OCI-LY7 (cell line): ENCODE data around the gene FMN1. TPM values are rescaled to one million over a fixed set of nuclear protein-coding genes. Genes with fewer than 3 reads are reported as not detected.

Experiments used
- BruUV-seq: library from RNA; stranded (reverse); fragments of 400-500 nt; replicated peaks from 2 replicates; lab custom pipeline; 2021; lab: Mats Ljungman, UMichigan
- CTCF ChIA-PET: fragments of 300-600 bp; sonication (Branson Sonifier 250); formaldehyde crosslinking; loops from one replicate; lab custom pipeline; 2022; ENCODE audit warnings: antibody characterized with exemption; ENCODE audit not compliant: unreplicated experiment; lab: Charles Lee
- POLR2A ChIA-PET: fragments of 300-600 bp; sonication (Branson Sonifier 250); formaldehyde crosslinking; loops from one replicate; lab custom pipeline; 2022; ENCODE audit warnings: antibody characterized with exemption; lab: Charles Lee
- DNase-seq: peaks from one replicate; pipeline ENCODE4 v3.0.0-alpha.2; 2015; ENCODE audit warnings: low spot score
- H2AFZ ChIP-seq: fragments of 200-600 bp; sonication (generic), shearing (Covaris generic); 2 replicates; pipeline ENCODE4 v1.6.1; 2014; ENCODE audit warnings: mild to moderate bottlenecking, antibody characterized with exemption, low read length, moderate library complexity
- H3K27ac ChIP-seq: fragments of 200-600 bp; sonication (generic); 2 replicates; pipeline ENCODE4 v1.5.1; 2014; ENCODE audit warnings: mixed run types, low read depth, mild to moderate bottlenecking, moderate library complexity, low read length, inconsistent platforms; ENCODE audit not compliant: poor library complexity, severe bottlenecking
- H3K36me3 ChIP-seq: fragments of 200-600 bp; sonication (generic); 2 replicates; pipeline ENCODE4 v1.6.1; 2014; ENCODE audit warnings: mild to moderate bottlenecking, antibody characterized with exemption, low read length, moderate library complexity, mixed read lengths; ENCODE audit not compliant: insufficient read depth
- H3K4me1 ChIP-seq: fragments of 200-600 bp; sonication (generic); 2 replicates; pipeline ENCODE4 v1.5.1; 2014; ENCODE audit warnings: mild to moderate bottlenecking, low read length; ENCODE audit not compliant: insufficient read depth, poor library complexity, severe bottlenecking
- H3K4me2 ChIP-seq: fragments of 200-600 bp; sonication (generic); 2 replicates; pipeline ENCODE4 v1.6.1; 2014; ENCODE audit warnings: mild to moderate bottlenecking, low read length
- H3K4me3 ChIP-seq: fragments of 200-600 bp; sonication (generic); 2 replicates; pipeline ENCODE4 v1.5.1; 2014; ENCODE audit warnings: mild to moderate bottlenecking, low read depth, low read length; ENCODE audit not compliant: poor library complexity, severe bottlenecking
- H3K79me2 ChIP-seq: fragments of 200-600 bp; sonication (generic); 2 replicates; pipeline ENCODE4 v1.6.1; 2016; ENCODE audit warnings: low read depth, mild to moderate bottlenecking, low read length, moderate library complexity, mixed read lengths; ENCODE audit not compliant: insufficient read depth
- H3K9me2 ChIP-seq: fragments of 200-600 bp; sonication (generic); 2 replicates; pipeline ENCODE4 v1.6.1; 2016; ENCODE audit warnings: mild to moderate bottlenecking, low read length, mixed read lengths; ENCODE audit not compliant: insufficient read depth
- H3K9me3 ChIP-seq: fragments of 200-600 bp; sonication (generic); 2 replicates; pipeline ENCODE4 v1.6.1; 2014; ENCODE audit warnings: mild to moderate bottlenecking, mixed run types, low read length, mixed read lengths
- H4K20me1 ChIP-seq: fragments of 200-600 bp; sonication (generic); 2 replicates; pipeline ENCODE4 v1.6.1; 2014; ENCODE audit warnings: mild to moderate bottlenecking, antibody characterized with exemption, low read length, moderate library complexity, mixed read lengths; ENCODE audit not compliant: insufficient read depth
- EZH2phosphoT487 ChIP-seq: fragments of 200-600 bp; sonication (generic); IDR thresholded peaks from 2 replicates; pipeline ENCODE4 v1.6.1; 2018; ENCODE audit warnings: low read depth, borderline replicate concordance, mild to moderate bottlenecking, mixed run types, antibody characterized with exemption, low read length, moderate library complexity, mixed read lengths
- intact Hi-C: fragments of 100-400 bp; cut with micrococcal nuclease; formaldehyde crosslinking; loops from one replicate; pipeline ENCODE4 v1.10.0; 2022; ENCODE audit not compliant: unreplicated experiment
- total RNA-seq, 2 experiments: library from RNA; depleted of rRNA in 1 of 2; stranded (reverse); fragments of >200 nt in 1 of 2; shearing (Covaris generic) in 1 of 2; gene quantifications; 2 replicates each; pipeline ENCODE4 v1.2.3, GENCODE V29; 2014 to 2022
- TF ChIP-seq, protein P1 (sequence below): fragments of 200-600 bp; sonication (generic); conservative IDR thresholded peaks from 2 replicates; pipeline ENCODE4 v1.5.1; 2014; ENCODE audit warnings: mild to moderate bottlenecking, antibody characterized with exemption, low read length, moderate library complexity, mixed read lengths

Gene FMN1
- total RNA-seq, 2 experiments from 2014 or later = 3.2 to 4.2 TPM

GRCh38 chr15:32859251-32859650 is 335.3 kb downstream of the FMN1 start:
- Histone ChIP-seq H3K79me2 (no peaks in the 10 kb centered on the region), H2AFZ (no peak overlapping the region), H3K9me3 (no peaks in the 10 kb centered on the region), H3K4me1 (peaks cover 4% of the 10 kb centered on the region), H3K4me3 (no peak overlapping the region), H3K4me2 (no peak overlapping the region), H3K36me3 (no peaks in the 10 kb centered on the region), H4K20me1 (no peaks in the 10 kb centered on the region), H3K9me2 (no peaks in the 10 kb centered on the region), H3K27ac (no peak overlapping the region)
- ChIA-PET POLR2A (interaction anchor here (0.9 to 1.9 kb wide), 2 partner anchors 16 to 18 kb away, joined by 3 to 4 read pairs; no protein-coding TSS in a partner anchor), CTCF (no interaction called here)
- BruUV-seq = no TSS peak
- intact Hi-C loops = no loop called here
- no peak for DNase-seq
- TF ChIP-seq, protein P1, sequence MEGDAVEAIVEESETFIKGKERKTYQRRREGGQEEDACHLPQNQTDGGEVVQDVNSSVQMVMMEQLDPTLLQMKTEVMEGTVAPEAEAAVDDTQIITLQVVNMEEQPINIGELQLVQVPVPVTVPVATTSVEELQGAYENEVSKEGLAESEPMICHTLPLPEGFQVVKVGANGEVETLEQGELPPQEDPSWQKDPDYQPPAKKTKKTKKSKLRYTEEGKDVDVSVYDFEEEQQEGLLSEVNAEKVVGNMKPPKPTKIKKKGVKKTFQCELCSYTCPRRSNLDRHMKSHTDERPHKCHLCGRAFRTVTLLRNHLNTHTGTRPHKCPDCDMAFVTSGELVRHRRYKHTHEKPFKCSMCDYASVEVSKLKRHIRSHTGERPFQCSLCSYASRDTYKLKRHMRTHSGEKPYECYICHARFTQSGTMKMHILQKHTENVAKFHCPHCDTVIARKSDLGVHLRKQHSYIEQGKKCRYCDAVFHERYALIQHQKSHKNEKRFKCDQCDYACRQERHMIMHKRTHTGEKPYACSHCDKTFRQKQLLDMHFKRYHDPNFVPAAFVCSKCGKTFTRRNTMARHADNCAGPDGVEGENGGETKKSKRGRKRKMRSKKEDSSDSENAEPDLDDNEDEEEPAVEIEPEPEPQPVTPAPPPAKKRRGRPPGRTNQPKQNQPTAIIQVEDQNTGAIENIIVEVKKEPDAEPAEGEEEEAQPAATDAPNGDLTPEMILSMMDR = no peak
- TF ChIP-seq EZH2phosphoT487 = no peak

DNA sequence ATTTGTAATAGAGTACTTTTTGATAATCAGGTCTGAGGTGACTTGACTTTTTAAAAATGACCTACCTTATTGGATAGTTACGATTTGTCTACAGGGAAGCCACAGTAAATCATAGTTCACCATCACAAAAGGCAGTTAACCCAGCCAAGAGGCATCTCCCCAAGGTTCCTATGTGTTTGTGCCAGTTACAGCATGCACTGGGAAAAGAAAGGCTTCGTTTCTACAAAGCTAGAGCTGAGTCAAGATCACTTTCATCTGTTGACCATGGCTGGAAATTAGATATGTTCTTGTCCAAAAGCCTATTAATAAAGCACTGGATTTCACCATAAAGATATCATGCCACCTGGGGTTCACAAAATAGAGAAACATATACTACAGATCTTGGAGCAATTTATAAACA is 336.8 kb downstream of the FMN1 start:
- no TSS peak for BruUV-seq
- H3K79me2 ChIP-seq = no peaks in the 10 kb centered on the region
- intact Hi-C loops = no loop called here
- POLR2A ChIA-PET = no interaction called here
- H3K9me3 ChIP-seq = no peaks in the 10 kb centered on the region
- CTCF ChIA-PET = no interaction called here
- H2AFZ ChIP-seq = no peak overlapping the region
- TF ChIP-seq EZH2phosphoT487 = no peak
- TF ChIP-seq, protein P1 = no peak
- no peaks in the 10 kb centered on the region for H3K9me2 ChIP-seq
- H3K4me3 ChIP-seq = no peak overlapping the region
- H4K20me1 ChIP-seq = no peaks in the 10 kb centered on the region
- H3K36me3 ChIP-seq = no peaks in the 10 kb centered on the region
- H3K27ac ChIP-seq = no peak overlapping the region
- no peak overlapping the region for H3K4me2 ChIP-seq
- no peak for DNase-seq
- no peaks in the 10 kb centered on the region for H3K4me1 ChIP-seq

DNA sequence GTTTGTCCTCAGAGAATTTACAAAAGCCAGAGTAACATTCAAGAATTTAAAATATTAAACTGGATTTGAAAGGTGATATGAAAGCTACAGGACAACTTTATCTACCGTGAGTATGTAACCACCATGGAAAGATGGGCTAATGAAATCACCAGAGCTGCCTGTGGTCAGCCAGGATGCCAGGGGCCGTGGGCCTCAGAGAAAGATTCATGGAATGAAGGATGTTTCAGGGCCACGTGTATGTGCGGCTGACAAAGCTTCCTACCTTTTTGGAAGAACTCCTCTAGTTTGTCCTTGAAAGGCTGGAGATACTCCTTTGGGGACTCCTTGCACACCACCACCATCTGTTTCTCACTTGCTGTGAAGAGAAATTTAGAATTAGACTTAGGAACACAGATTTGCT is 337.8 kb downstream of the FMN1 start:
- ChIA-PET CTCF (no interaction called here), POLR2A (no interaction called here)
- Histone ChIP-seq H3K4me2 (no peak overlapping the region), H3K27ac (no peak overlapping the region), H2AFZ (no peak overlapping the region), H3K4me3 (no peak overlapping the region), H3K4me1 (no peaks in the 10 kb centered on the region), H4K20me1 (no peaks in the 10 kb centered on the region), H3K9me2 (no peaks in the 10 kb centered on the region), H3K36me3 (no peaks in the 10 kb centered on the region), H3K9me3 (no peaks in the 10 kb centered on the region), H3K79me2 (no peaks in the 10 kb centered on the region)
- no TSS peak for BruUV-seq
- intact Hi-C loops = no loop called here
- DNase-seq = no peak
- no peak for TF ChIP-seq EZH2phosphoT487
- TF ChIP-seq, protein P1 = no peak
